Activated CD8-positive, alpha-beta memory T cell treated with anti-CD3 and anti-CD28 coated beads, Interleukin-2, amount 50 U/mL, for 24 hours (primary cell): ENCODE results near the gene SPNS3.

Experiments
- DNase-seq: peaks from one replicate; pipeline ENCODE4 v3.0.0-alpha.2; 2020; ENCODE audit errors: extremely low read depth

Gene SPNS3

DNA sequence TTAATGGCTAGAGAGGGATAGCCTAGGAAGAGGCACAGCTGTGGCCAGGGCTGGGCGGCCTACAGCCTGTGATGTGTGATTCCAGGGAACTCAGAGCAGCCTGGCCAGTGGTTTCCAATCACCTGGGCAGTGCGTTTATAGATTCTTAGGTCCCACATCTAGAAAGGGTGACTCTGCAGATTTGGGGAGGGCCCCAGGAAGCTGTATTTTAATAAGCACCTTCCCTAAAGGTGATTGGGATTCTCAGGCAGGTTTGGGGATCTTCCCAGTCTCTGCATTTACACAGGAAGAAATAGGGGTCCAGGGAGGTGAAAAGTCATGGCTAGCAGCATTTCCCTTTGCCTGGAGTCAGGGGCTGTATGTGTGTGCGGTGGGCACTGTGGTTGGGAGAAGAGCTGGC lies 74.5 kb downstream of the SPNS3 start:
- DNase-seq, result no peak

DNA sequence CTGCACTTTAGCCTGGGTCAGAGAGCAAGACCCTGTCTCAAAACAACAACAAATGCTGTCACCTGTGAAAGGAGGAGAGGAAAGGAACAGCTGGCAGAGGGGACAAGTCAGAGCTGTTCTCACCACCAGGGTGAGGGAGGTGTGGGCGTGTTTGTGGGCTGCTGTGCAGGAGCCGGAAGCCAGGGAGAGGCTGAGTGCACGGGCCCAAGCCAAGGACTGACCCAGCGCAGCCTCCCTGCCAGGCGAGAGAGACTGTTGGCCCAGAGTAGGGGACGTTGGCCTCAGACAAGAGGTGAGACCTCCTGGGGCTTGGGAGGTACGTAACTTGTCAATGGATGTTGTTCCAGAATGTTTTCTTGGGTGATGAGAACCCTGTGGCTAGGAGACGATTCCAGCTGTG lies 75.7 kb downstream of the SPNS3 start:
- DNase-seq, result no peak

DNA sequence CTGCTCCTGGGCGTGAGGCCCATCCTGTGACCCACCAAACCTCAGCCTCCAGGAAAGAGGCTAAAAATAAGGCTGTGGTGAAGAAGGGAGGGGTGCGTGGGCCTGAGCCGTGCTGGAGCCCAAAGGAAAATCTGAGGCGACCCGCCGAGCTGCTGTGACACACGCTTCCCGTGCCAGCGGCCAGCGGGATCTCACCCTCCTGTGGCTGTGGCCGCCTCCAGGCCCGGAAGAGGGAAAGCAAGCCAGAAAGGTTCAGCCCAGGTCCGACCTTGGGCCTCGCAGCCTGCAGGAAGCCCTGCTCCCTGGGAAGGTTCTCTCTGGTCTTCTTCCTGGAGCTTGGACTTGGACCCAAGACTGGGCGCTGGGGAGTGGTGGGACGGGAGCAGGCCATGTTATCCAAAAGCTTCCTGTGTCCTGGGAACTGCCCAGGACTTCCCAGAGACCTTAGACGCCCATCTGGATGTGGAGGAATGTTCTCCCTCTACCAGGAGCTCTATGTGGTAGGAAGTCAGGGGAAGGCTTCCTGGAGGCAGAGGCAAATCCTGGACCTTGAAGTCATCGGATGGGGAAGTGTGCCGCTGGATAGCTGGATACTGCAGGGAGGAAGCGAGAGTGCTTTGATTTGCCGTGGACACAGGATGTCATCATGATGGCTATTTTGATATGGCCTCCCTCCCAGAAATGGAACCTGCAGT lies 76.3 kb downstream of the SPNS3 start:
- no peak for DNase-seq

DNA sequence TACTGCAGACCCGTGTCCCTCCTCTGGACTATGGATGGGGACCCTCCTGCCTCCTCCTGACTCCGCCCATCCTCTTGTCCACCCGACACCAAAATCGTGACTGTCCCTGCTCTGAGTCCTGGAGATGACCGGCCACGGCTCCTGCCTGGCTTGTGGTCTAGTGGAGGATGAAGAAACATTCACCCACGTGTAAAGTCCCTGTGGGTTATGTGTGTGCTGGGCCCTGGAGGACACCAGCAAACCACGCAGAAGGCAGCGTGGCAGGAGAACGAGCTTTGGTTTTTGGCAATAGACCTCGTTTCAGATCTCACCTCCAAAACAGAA lies 76.8 kb downstream of the SPNS3 start:
- no peak for DNase-seq

DNA sequence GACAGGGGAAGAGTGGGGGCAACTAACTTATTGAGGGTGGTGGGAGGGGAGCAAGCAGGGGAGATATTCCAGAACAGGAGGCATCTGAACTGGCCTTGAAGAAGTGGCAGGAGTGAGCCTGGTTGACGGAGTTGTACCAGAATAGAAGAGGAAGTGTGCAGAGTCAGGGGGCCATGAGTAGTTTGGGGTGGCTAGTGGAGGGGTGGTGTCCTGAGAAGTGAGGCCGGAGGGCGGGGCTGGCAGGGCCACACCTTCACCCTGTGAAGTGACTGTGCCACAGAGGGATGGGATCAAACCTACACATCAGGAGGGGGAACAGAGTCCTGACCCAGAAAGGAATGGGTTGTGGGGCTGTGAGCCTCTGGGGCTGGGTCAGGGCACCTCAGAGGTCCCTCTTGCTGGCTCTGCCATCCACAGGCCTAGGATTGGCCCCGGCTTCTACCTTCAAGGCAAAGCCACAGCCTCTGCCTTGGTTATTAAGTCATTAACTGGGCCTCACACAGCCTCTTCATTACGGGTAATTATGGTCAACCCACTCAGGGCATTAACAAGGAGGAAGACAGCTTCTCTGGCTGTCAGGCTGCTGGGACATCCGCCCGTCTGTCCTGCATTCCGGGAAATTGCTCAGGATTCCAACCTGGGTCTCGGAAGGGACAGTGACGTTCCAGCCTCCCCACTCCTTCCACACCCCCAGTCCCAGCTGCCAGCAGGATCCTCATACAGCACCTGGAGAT lies 77.6 kb downstream of the SPNS3 start:
- DNase-seq, result no peak

DNA sequence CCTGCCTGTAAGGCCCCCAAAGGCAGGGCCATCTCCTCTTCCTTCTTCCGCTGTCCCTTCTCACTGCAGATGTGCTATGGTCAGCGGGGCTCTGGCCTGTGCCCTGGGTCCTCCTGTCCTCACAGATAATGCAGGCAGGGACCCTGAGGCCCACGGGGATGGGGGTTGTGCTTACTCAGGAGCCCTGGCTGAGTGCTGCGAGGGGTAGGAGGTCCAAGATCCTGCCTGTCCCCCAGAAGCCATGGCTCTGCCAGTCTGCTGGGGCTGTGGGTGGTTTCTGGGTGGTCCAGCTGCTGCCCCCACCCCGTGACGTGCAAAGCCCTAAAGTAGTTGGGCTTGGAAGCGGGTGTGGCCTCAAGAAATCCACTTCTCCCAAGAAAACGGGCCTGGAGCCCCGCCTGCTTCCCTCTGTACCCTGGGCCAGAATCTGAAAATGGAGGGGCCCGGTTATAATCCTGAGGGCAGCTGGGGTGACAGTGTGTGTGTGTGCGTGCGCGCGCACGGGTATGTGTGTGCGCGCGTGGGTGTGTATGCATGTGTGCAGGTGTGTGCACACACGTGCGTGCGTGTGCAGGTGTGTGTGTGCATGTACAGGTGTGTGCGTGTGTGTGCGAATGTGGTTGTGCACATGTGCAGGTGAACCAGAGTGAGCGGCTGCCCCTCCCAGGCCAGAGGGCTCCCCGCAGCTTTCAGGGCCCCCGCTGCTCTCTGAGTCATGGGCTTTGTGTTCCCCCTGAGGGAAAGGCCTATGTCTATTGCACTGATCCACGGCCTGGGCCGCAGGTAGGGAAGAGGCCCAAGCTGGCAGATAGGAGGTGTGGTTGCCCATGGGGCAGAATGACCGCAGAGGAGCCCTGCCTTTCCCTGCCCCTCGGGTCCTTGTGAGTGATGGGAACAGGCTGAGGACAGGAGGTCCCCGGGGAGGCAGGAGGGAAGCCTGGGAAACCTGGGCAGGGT lies 78.7 kb downstream of the SPNS3 start:
- DNase-seq, result no peak

DNA sequence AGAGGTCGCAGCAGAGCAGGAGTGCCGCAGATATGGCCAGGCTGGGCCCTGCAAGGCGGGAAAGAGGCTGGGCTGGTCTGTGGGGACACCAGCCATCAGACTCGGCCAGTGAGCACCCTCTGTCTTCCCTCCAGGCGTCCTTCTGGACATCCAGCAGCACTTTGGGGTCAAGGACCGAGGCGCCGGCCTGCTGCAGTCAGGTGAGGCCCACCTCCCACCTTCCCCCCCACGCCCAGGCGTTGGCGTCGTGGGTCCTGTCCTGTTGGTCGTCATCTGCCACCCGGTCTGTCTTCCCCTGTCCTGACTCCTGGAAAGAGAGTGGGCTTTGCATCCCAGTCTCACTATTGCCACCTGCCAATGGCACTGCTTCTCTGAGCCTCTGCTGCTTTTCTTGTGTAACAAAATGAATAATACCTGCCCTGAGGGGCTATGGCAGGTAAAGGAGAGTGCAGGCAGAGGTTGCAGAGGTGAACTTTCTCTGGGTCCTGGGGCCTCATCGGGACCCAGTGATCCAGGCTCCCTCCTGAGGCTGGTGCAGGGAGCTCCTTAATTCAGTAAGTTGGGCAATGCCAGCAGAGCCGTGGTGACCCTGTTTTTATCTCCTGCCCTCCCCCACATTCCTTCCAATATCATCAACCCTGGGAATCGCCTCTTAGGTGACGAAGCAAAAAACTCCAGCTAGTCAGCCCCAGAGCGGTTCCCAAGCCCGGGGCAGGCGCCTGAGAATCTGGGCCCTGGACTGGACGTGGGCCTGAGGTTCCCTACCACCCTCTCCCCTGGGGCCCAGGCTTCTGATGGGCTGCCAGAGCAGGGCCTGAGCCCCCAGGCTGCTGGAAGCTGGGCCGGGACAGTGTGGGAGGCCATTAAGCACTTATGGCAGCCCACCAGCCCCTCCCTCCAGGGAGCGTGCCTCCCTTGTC lies 79.6 kb downstream of the SPNS3 start:
- no peak for DNase-seq

DNA sequence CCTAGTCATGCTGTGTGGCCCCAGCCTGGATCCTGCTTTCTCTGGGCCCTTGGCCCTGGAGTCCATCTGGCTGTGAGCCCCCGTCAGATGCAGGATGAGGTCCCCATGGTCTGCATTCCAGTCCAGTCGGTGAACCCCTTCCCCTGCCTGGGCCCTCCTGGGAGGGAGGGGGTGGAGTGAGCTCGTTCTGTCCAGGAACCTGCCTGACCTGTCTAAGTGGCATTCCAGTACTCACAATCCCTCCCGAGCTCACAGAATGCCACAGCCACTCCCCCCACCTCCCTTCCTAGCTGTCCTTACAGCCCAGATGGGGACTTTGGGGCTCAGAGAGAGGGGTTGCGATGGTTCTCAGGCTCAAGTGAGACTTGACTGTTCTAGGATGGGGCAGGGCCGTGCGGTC lies 80.5 kb downstream of the SPNS3 start:
- DNase-seq, result no peak

DNA sequence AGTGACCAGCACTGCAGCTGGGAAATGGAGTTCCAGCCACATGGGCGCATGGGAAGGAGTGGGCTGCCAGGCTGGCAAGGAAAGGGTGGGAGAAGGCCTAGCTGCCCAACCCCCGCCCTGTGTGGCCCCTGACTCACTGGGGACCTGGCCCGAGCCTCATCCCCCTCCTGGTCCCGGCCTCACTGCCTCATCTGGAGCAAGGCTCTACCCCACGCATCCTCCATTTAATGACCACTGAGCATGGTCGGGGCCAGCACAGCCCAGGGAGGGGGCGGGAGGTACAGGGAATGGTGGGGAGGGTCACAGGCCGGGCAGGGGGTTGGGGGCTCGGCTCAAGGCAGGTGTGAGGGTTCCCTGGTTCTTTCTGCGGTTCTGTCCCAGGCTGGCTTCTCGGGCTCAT lies 81.0 kb downstream of the SPNS3 start:
- DNase-seq, result no peak

DNA sequence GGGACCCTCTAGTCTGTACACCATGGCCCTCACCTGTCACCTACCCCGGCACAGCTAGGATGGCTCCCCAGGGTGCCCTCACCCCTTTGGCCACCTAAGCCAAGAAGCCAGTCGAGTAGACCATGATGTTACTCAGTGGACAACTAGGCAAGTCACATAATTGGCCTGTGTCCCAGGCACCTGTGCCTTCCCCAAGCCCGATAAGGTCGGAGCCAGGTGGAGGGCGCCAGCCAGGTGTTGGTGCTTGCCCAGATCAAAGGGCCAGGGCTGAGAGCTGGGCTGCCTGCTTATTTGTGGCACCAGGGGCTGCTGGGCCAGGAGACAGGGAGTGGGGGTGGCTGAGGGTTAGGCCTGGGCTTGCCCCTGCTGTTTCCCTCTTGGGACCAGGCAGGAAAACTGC lies 81.8 kb downstream of the SPNS3 start:
- no peak for DNase-seq

DNA sequence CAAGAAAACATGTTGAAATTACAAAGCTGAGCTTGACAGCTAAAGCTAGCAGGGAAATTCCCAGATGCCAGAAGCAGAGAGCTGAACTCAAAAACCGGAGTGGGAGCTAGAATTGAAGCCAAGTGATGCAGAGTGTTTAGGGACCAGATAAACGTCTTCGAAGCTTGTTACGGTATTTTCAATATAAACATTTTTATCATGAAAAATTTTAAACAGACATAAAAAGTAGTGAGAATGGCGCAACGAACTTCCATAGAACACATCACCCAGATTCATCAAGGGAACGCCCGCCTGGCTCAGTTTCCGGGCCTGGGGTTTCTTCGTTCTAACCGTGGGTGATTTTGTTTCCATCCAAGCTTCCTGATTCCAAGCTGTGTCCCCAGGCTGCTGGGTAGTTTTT lies 83.0 kb downstream of the SPNS3 start:
- DNase-seq, result no peak

DNA sequence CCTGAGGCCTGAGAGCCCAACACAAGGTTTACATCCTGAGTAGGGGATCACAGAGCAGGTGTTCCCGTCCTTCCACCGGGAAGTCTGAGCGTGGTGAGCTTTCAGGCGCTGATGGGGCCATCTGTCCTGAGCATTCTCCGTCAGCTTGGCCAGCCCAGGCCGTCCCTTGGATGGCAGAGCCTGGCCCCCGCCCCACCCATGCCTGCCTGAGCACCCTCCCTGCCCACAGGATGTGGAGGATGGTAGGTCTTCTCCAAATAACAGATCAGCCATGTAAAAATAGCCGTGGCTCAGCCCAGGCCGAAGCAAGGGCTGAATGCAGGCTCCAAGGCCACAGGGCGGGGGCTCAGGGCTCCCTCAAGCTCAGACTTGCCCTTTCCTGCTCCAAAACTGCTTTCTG lies 85.2 kb downstream of the SPNS3 start:
- DNase-seq, result no peak

DNA sequence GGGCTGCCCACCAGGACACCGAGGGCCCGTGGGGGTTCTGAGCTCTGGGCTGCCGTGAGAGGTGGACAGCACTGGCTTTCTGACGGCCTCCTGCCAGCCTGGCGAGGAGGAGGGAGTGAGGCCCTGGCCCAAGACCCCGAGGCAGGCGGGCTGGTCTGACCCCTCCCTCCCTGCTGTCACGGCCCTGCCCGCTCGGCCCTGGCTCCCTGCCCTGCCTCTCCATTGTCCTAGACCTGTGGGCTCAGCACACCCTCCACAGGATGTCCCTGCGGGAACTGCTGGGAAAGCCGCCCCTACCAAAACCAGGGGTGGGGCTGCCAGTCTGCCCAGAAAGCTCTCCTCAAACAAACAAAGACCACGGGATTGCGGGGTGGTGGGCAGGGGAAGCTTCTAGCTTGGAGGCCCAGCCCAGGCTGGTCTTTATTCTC lies 85.6 kb downstream of the SPNS3 start:
- DNase-seq, result no peak

DNA sequence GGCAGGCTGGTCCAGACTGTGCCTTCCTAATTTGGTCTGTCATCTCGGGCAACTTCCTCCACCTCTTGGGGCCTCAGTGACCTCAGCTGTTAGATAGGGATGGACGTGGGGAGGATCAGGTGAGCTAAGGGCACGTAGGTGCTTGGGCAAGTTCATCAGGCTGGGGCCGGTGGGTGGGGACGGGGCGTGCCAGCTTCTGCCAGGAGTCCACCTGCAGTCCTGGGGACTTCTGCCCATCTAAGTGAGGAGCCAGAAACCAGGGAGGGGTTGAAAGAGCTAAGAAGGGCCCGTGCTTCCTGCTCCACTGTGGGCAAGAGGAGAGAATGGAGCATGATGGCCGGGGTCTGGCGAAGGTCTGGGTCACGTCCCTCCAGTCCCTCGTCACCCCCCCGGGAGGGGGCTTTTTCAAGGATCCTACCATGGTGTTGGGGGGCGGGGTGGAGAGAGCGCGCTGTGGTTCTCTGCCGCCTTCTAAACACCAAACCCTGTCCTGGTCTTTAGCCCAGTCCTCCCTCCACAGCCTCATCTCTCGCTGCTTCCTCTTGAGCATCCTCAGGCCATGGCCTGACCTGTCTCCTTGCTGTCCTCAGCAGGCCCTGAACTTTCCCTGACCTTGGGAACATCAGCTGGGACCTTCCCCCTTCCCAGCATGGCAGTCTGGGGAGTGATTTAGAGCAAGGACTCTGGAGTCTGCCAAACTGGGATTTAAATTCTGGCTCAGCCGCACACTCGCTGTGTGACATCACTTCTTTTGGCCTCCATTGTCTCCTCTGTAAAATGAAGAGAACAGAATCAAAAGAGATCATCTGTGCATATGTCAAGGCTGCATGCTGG lies 86.5 kb downstream of the SPNS3 start:
- no peak for DNase-seq

DNA sequence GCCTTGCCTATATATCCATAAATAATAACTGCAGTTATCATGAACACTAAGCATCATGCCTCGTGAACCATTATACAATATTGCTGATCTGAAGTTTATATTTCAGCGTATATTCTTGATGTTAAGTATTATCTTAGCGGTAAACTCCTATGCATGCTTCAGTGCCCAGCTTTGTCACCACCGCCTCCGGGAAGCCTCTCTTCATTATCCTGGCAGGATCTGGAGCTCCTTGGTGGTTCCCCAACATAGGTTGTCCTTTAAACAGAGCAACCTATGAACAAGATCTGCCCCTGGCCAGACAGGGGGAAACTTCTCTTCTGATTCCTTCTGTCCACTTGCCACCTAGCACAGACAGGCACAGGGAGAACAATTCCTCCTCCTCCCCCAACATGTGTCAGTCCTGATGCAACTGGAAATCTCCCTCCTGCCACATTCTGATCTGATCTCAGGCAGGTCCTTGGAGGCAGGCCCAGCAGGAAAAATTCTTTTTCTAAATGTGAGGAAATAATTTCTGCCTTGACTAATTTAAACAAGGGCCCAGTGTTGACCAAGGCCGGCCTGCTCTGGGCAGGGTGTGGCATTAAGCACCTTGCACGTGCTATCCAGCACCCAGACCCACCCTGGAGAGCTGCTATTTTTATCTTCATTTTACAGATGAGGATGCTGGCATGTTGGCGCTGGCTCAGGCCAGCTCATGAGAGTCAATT lies 87.3 kb downstream of the SPNS3 start:
- DNase-seq, result no peak

DNA sequence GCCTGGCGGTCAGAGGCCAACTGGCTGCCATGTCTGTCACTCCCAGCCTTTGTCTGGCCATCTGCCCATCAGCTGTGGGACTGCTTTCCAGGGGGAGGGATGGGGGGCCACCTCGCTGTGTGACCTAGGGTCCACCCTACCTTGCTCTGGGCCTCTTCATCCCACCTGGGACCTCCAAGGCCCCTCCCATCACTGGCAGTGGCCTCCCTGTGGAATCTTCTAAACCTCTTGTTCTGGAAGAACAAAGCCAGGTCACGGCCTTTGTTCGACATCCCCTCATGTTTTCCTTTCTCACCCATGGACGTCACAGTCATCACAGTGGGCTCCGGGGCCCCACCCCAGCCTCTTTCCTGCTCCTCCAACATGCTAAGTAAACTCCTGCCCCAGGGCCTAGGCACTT lies 88.9 kb downstream of the SPNS3 start:
- DNase-seq, result no peak

DNA sequence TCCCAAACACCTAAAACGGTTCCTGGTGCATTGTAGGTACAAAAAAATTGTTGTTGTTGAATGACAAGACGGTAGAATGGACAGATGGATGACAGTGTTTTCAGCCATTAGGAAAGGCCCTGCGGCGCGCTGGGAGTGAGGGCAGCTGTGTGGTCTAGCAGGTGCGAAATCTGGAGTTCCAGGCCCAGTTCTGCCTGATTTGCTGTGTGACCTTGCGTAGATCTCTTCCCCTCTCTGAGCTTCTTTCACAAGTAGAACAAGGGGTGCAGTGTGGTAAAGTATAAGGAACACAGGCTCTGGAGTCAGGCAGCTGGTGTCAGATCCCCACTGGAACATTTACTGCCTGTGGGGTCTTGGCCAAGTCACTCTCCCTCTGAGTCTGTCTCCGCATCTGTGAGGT lies 90.2 kb downstream of the SPNS3 start:
- DNase-seq, result no peak

DNA sequence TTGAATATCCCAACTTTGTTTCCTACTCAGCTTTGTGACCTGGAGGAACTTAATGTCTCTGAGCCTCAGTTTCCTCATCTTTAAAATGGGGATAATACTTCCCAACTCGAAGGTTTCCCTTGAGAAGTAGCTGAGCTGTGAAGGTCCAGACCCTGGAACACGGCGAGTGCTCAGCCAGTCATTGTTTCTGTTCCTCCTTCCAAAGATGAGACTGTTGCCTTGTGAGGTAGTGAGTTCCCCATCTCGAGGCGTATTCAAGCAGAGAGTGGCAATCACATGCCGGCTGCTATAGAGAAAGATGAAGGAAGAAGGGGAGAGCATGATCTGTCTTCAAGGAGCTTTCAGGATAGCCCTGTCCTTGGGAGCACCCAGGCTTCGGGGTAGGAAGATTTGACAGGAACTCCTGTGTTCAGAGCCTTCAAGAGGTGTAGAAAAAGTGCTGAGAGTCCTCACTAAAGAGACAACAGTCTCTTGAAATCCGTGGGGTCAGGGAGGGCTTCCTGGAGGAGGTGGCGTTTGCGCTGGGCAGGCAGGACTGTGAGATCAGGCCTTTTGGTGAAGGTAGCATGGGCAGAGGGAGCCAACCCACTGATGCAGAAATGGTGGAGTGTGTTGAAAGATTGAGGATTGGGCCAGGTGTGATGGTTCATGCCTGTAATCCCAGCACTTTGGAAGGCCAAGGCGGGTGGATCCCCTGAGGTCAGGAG lies 92.1 kb downstream of the SPNS3 start:
- DNase-seq, result no peak

DNA sequence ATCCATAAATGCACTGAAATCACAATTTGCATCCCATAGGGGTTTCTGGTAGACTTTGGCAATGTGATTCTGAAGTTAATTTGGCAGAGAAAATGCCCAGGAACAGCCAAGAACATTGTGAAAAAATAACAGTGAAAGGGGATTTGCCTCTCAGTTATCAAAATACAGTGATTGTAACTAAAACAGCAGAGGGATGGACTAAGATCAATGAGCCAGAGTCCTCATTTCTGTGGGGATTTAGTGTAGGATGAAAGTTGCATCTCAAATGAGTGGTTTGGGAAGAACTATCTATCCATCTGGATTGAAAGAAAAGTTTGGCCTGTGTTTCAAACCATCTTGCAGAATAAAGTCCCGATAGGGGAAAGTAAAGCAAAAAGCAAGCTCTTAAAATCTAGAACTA lies 93.4 kb downstream of the SPNS3 start:
- DNase-seq, result no peak
